H1 (cell line): ENCODE results near the gene ITGB5. TPM values are rescaled to one million over a fixed set of nuclear protein-coding genes. Genes with fewer than 3 reads are reported as not detected.

Experiments used
- CHD7 ChIP-seq: fragments of 300-600 bp; sonication (generic); IDR thresholded peaks from 2 replicates; pipeline ENCODE4 v1.7.1; 2012; ENCODE audit warnings: low read length, moderate library complexity, mild to moderate bottlenecking, inconsistent platforms; ENCODE audit not compliant: insufficient replicate concordance
- GABPA ChIP-seq: IDR thresholded peaks from 2 replicates; pipeline ENCODE4 v1.6.1; 2011; ENCODE audit warnings: mild to moderate bottlenecking, low read length, moderate library complexity, borderline replicate concordance; ENCODE audit not compliant: insufficient read depth
- KDM4A ChIP-seq: IDR thresholded peaks from one replicate; pipeline ENCODE4 v1.7.1; 2012; ENCODE audit warnings: low read depth, mild to moderate bottlenecking, moderate library complexity, low read length, inconsistent platforms; ENCODE audit not compliant: severe bottlenecking
- SP4 ChIP-seq: IDR thresholded peaks from 2 replicates; pipeline ENCODE4 v1.6.1; 2012; ENCODE audit warnings: low read length, inconsistent platforms
- SRF ChIP-seq: IDR thresholded peaks from 2 replicates; pipeline ENCODE4 v1.6.1; 2011; ENCODE audit warnings: mild to moderate bottlenecking, low read depth, low read length, moderate library complexity
- TCF12 ChIP-seq: IDR thresholded peaks from 2 replicates; pipeline ENCODE4 v1.6.1; 2011; ENCODE audit warnings: low read depth, mild to moderate bottlenecking, low read length
- ZNF274 ChIP-seq: IDR thresholded peaks from 2 replicates; pipeline ENCODE4 v1.7.0; 2012; ENCODE audit warnings: low read length, borderline replicate concordance; ENCODE audit errors: extremely low read depth
- polyA plus RNA-seq, 7 experiments: library from polyadenylated mRNA; depleted of rRNA in 3 of 7; stranded (reverse) in 5 of 7; unstranded in 2 of 7; fragments of >200 nt in 5 of 7; fragments of 200-250 nt in 2 of 7; gene quantifications; 1 replicate in 5 of 7; 2 replicates in 1 of 7; 4 replicates in 1 of 7; pipeline versions ENCODE4 v1.2.1 to v1.2.3, GENCODE V29; 2011 to 2013; ENCODE audit warnings: missing spikeins in 2 of 7, mixed read lengths in 2 of 7
- total RNA-seq: library from RNA; stranded (reverse); fragmentation: NEBNext Ultra II Directional; extraction: Animal tissue kit (Norgen Biotek cat#: 25700); gene quantifications from 2 replicates; pipeline ENCODE4 v1.2.1, GENCODE V29; 2021

ITGB5 gene
- total and polyA plus RNA-seq, 2 of the 8 experiments (the other 6 are each of a cell fraction or from before 2014, with no cell fraction given) = 101 to 268 TPM

DNA sequence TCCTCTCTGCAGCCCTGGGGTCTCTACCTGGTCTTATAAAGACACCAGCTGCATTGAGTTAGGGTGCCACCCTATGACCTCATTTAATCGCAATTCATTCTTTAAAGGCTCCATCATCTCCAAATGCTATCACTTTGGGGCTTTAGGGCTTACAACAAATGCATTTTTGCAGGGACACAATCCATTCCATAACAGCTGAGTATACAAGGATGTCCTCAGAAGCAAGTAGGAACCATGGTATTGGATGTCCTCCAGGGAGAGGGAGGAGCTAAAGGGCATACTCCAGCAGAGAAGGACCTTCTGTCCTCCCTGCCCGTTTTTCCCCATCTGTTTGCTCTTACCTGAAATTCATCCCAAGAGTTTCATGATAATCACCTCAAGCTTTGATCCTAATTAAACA is 126.6 kb downstream of the ITGB5 start (continued):
- TF ChIP-seq TCF12 (no peak), KDM4A (no peak), SP4 (no peak), ZNF274 (no peak), CHD7 (no peak), SRF (no peak), GABPA (no peak)
- TF ChIP-seq, all 59 proteins: peak for 0
